ENCODE data around the gene POLR2M.

POLR2M gene

DNA sequence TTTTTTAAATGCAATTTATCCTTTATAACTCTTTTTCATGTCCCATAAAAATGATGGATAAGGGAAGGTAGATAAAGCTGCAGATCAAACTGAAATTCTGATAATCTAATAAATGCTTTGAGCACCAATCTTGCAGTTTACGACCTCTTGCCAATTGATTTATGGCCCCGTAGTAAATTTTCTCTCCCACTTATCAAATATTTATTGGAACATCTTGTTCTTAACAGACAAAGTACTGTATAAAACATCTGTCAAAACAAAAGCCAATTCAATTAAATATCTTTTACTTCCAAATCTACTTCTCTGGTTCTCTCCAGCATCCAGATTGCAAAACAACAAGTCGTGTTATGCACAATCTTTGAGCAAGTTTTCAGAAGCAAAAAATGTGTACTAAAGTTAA lies 34.6 kb downstream of the POLR2M start:
- no peak for DNase-seq

DNA sequence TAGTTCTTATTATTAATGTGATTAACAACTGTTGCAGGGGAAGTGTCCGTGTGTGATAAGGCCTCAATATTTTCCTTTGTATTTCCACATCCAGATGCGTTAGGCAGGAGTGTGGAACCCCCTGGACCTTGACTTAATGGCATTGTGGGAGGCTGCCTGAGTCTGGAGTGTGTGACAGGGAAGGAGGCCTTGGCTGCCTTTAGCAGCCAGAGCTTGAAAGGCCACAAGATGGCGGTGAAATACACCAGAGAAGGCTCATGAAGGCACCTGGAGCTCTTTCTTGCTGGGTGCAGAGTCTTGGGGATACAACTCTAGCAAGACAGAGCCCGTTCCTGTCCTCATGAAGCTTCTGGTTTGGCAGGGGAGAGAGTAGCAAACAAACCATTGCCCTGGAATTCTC lies 36.9 kb downstream of the POLR2M start:
- no peak for DNase-seq

DNA sequence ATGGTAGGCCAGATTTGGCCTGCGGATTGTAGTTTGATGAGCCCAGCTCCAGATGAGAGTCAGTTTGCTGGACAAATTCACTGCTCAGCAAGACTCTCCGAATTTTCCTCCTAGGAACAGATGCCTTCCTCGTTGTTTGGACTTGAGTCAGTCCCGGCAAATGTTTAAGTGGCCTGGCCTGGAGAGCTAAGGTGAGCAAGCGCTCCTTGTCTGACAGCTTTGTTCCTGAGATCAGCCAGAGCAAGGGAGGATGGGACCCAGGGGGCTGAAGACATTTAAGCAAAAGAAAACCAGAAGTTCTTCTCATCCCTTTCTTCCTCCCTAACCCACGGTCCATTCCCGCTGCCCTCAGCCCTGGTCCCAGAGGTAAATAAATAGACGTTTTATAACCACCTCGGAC lies 40.3 kb downstream of the POLR2M start:
- DNase-seq: no peak

DNA sequence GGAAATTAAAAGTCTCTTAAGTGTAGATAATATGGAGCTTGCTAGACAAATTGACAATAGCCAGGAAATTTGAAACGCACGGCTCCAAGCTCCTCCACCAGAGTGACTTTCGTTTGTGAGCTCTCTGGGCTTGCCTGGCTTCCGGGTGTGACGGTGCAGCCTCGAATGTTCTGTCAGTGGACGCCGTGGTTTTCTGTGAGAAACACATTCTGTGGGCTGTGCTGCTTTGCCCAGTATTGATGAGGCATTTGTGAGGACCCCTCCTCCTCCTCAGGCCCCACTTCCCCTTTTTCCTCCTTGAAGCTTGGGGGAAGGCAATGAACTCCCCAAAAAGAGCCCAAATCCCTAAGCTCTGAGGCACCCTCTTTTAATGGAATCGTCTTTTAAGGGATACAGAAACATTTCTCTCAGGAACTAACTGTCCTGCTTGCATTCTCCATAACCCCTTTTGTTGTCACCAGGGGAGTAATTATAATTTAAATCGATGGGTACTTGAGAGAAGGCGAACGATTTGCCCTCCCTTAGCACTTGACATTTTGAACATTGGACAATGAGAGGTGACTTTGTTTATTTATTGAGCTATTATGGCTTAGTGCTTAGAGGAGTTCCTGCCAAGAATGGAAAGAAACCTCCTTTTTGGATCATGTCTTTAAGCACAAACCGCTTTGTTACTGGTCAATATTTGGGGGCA lies 40.8 kb downstream of the POLR2M start:
- no peak for DNase-seq

GRCh38 chr15:57751177-57751800 lies 44.8 kb downstream of the POLR2M start:
- DNase-seq: no peak

DNA sequence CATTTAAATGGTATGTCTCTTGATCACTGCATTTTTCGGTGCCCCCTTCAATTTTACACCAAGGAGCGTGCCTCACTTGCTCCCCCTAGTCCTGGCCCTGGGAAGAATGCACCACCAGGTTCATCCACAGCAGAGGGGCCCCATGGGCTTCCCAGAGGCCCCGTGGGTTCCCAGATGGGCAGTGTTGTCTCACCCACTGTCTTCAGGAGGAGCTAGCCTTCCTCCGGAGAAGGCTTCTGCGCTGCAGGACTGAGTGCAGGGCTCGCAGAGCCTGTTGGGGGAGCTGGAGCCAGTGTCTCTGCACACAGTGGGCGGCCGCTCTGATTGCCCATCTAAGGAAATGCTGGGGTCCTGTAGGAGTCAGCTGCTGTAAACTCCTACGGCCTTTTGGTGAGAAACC lies 45.9 kb downstream of the POLR2M start:
- DNase-seq: no peak

- DNase-seq: no peak
Measured at GRCh38 chr15:57752840-57753239, 46.3 kb downstream of the POLR2M start.

DNA sequence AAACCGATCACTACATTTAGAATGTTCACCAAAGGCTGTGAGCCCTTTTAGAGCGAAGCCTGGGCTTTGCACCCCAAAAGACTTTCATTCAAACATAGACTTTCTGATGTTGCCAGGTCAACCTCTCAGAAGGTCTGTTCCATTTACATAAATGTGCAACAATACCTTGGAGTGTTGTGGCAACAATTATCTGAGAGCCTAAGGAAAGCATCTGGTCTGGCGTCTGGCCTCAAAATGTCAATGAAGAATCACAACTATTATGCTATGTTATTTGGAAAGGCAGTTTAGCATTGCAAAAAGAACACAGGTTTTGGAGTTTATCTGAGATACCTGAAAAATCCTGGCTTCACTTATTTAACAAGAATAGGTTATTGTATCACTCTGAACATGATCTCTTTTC lies 50.0 kb downstream of the POLR2M start:
- DNase-seq: no peak

DNA sequence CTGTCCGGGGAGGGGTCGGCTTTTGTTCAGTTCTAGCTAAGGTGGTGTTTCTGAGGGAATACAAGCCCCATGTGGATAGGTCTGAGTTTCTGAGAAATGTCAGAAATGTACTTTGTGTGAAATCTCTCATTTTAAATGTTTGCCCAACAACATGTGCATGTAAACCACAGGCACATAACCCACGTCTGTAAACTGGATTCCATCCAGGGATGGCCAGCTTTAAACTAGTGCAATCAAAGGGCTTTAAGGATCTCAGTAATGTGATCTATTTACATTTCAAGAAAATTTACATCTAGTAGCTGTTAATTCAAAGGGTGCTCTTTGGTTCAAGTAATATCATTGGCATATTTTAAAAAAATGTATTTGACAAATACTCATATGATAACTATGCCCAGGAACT lies 52.0 kb downstream of the POLR2M start:
- DNase-seq: no peak

GRCh38 chr15:57761562-57761961 lies 55.0 kb downstream of the POLR2M start:
- DNase-seq: no peak

- DNase-seq: no peak
Measured at GRCh38 chr15:57762302-57762701, 55.8 kb downstream of the POLR2M start.

DNA sequence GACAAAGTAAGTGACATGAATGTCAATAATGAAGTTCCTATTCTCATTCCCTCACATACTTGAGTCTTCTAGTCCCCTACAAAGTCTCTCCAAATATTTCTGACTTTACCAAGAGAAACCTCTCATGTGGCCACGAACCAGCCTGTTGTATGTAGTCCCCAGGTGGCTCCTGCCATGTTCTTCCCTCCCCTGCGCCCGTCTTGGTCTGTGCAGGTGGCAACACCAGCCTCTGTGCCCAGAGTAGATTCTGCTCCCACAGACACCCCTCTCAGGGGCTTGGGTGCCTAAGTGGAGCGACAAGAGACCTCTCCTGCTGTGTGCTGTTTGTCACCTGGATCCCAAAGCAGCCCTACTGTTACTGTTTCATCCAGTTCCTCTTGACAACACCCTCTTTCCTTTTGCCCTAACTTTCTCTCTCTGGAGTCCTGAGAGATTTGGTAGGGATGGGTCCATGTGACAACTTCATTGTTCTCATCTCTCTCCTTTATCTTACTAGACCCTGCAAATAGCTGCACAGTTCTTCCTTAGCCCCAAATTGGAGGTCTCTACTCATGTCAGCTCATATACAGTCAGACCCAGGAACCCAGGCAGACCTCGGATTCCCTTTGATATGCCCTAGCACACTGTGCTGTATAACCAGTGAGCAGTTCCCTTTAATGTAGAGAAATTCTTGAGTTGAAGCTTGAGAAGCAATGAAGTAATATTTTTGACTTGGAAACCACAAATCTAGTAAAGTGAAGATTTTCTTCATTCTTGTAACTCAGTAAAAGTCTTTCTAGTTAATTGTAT lies 56.9 kb downstream of the POLR2M start:
- DNase-seq: no peak
